NCI-H1048 (cell line): Measurements from ENCODE around the gene PHTF1.
"Not testable (repeated sequence)": the region's sequence is repeated elsewhere in the genome, so short reads cannot be mapped to it uniquely, and the experiment has no call there.

ENCODE experiments used
- DNase-seq: peaks from one replicate; lab custom pipeline; 2025; lab: John Stamatoyannopoulos, UW

The PHTF1 gene

GRCh38 chr1:113777561-113777960 is 18.3 kb upstream of the PHTF1 start:
- no peak for DNase-seq

GRCh38 chr1:113770031-113770430 is 10.7 kb upstream of the PHTF1 start:
- no peak for DNase-seq

- DNase-seq: no peak
Observed at GRCh38 chr1:113769601-113769970, 10.3 kb upstream of the PHTF1 start.

GRCh38 chr1:113768916-113769600 is 9.8 kb upstream of the PHTF1 start:
- DNase-seq: no peak

- DNase-seq: no peak
Observed at GRCh38 chr1:113765306-113766230, 6.3 kb upstream of the PHTF1 start.

GRCh38 chr1:113763661-113764060 is 4.4 kb upstream of the PHTF1 start:
- no peak for DNase-seq

- DNase-seq: no peak
Observed at GRCh38 chr1:113761937-113762336, 2.7 kb upstream of the PHTF1 start.

GRCh38 chr1:113760102-113761080 is 1.1 kb upstream of the PHTF1 start:
- no peak for DNase-seq

GRCh38 chr1:113758631-113759332 is 504 bp downstream of the PHTF1 start:
- no peak for DNase-seq

GRCh38 chr1:113756461-113756860 is 2.8 kb downstream of the PHTF1 start:
- no peak for DNase-seq

- DNase-seq: not testable (repeated sequence)
Observed at GRCh38 chr1:113753333-113753732, 6.0 kb downstream of the PHTF1 start.

GRCh38 chr1:113751516-113751915 is 7.8 kb downstream of the PHTF1 start:
- DNase-seq: no peak

- DNase-seq: no peak
Observed at GRCh38 chr1:113751114-113751513, 8.2 kb downstream of the PHTF1 start.

GRCh38 chr1:113749402-113749801 is 9.9 kb downstream of the PHTF1 start:
- no peak for DNase-seq

- DNase-seq: no peak
Observed at GRCh38 chr1:113747376-113747775, 11.9 kb downstream of the PHTF1 start.

GRCh38 chr1:113745425-113745824 is 13.9 kb downstream of the PHTF1 start:
- no peak for DNase-seq

GRCh38 chr1:113744114-113744513 is 15.2 kb downstream of the PHTF1 start:
- no peak for DNase-seq

GRCh38 chr1:113742515-113742914 is 16.8 kb downstream of the PHTF1 start:
- no peak for DNase-seq

- no peak for DNase-seq
Observed at GRCh38 chr1:113734357-113735055, 24.8 kb downstream of the PHTF1 start.

- DNase-seq: no peak
Observed at GRCh38 chr1:113732802-113733201, 26.5 kb downstream of the PHTF1 start.

GRCh38 chr1:113721010-113721409 is 38.3 kb downstream of the PHTF1 start:
- no peak for DNase-seq
